Keratinocyte (primary cell): ENCODE data around the gene ITCH. TPM values are rescaled to one million over a fixed set of nuclear protein-coding genes. Genes with fewer than 3 reads are reported as not detected.
"Not testable (repeated sequence)": the region's sequence is repeated elsewhere in the genome, so short reads cannot be mapped to it uniquely, and the experiment has no call there.

ENCODE experiments used
- DNase-seq: peaks from one replicate; pipeline ENCODE4 v3.0.0-alpha.2; 2011; ENCODE audit warnings: low read depth, missing footprints, low spot score
- FAIRE-seq: peaks from 2 replicates; lab custom pipeline; 2011; peaks lifted over from hg19 to GRCh38; lab: Jason Lieb, UNC
- H2AFZ ChIP-seq: 2 replicates; pipeline ENCODE4 v1.6.0; 2012; ENCODE audit warnings: low read length, control low read depth, inconsistent platforms; ENCODE audit not compliant: control insufficient read depth
- H3K27ac ChIP-seq: 2 replicates; pipeline ENCODE4 v1.5.1; 2011; ENCODE audit warnings: low read length; ENCODE audit not compliant: control insufficient read depth, insufficient read depth
- H3K27me3 ChIP-seq: 3 replicates; pipeline ENCODE4 v1.6.0; 2011; ENCODE audit warnings: low read length; ENCODE audit not compliant: control insufficient read depth, insufficient read depth; ENCODE audit errors: extremely low read depth
- H3K36me3 ChIP-seq, 2 experiments: 2 replicates in 1 of 2; 3 replicates in 1 of 2; pipeline ENCODE4 v1.5.1; 2011; ENCODE audit warnings: low read length in 2 of 2, mild to moderate bottlenecking in 1 of 2; ENCODE audit not compliant: control insufficient read depth in 2 of 2, insufficient read depth in 2 of 2; ENCODE audit errors: extremely low read depth in 1 of 2
- H3K4me1 ChIP-seq: 3 replicates; pipeline ENCODE4 v1.5.1; 2011; ENCODE audit warnings: low read length; ENCODE audit not compliant: control insufficient read depth, insufficient read depth; ENCODE audit errors: extremely low read depth
- H3K4me2 ChIP-seq: 3 replicates; pipeline ENCODE4 v1.6.0; 2011; ENCODE audit warnings: low read depth, low read length; ENCODE audit not compliant: control insufficient read depth, insufficient read depth; ENCODE audit errors: extremely low read depth
- H3K4me3 ChIP-seq, 3 experiments: fragments of 200-600 bp in 1 of 3; sonication (generic) in 1 of 3; 2 replicates in 2 of 3; 3 replicates in 1 of 3; pipeline ENCODE4 v1.5.1; 2011 to 2016; ENCODE audit warnings: low read length in 3 of 3, mild to moderate bottlenecking in 3 of 3, control low read depth in 2 of 3, inconsistent platforms in 1 of 3, low read depth in 1 of 3, mixed read lengths in 1 of 3, mixed run types in 1 of 3, moderate library complexity in 1 of 3; ENCODE audit not compliant: control insufficient read depth in 2 of 3, insufficient read depth in 2 of 3; ENCODE audit errors: extremely low read depth in 1 of 3
- H3K79me2 ChIP-seq: 2 replicates; pipeline ENCODE4 v1.6.0; 2012; ENCODE audit warnings: low read length; ENCODE audit not compliant: control insufficient read depth, insufficient read depth
- H3K9ac ChIP-seq: 3 replicates; pipeline ENCODE4 v1.6.0; 2011; ENCODE audit warnings: low read length; ENCODE audit not compliant: control insufficient read depth, insufficient read depth; ENCODE audit errors: extremely low read depth
- H3K9me1 ChIP-seq: 3 replicates; pipeline ENCODE4 v1.6.0; 2011; ENCODE audit warnings: low read length; ENCODE audit not compliant: control insufficient read depth, insufficient read depth; ENCODE audit errors: extremely low read depth
- H3K9me3 ChIP-seq: 2 replicates; pipeline ENCODE4 v1.5.1; 2012; ENCODE audit warnings: low read depth, low read length; ENCODE audit not compliant: control insufficient read depth
- H4K20me1 ChIP-seq: 3 replicates; pipeline ENCODE4 v1.6.0; 2011; ENCODE audit warnings: low read length; ENCODE audit not compliant: control insufficient read depth, insufficient read depth; ENCODE audit errors: extremely low read depth
- EZH2 ChIP-seq: IDR thresholded peaks from one replicate; pipeline ENCODE4 v1.6.1; 2012; ENCODE audit warnings: inconsistent platforms, mild to moderate bottlenecking, low read length, moderate library complexity
- dilution Hi-C: fragments of 300-500 bp; cut with MboI; formaldehyde crosslinking; loops from one replicate; pipeline ENCODE4 v1.7.0; 2020; ENCODE audit warnings: low sequenced_read_pairs; ENCODE audit not compliant: extremely low pct_ligation_motif_present
- polyA plus RNA-seq, 5 experiments: library from polyadenylated mRNA; depleted of rRNA in 3 of 5; stranded (reverse) in 3 of 5; stranded (forward) in 1 of 5; unstranded in 1 of 5; fragments of >200 nt; gene quantifications; 1 replicate in 1 of 5; 2 replicates in 3 of 5; 3 replicates in 1 of 5; pipeline versions ENCODE4 v1.2.1 to v1.2.3, GENCODE V29; 2011 to 2012; ENCODE audit warnings: missing spikeins in 2 of 5, low read depth in 1 of 5, low replicate concordance in 1 of 5
- TF ChIP-seq, protein P1 (sequence below), 3 experiments: IDR thresholded peaks in 1 of 3; conservative IDR thresholded peaks in 1 of 3; optimal IDR thresholded peaks in 1 of 3; 2 replicates in 2 of 3; 3 replicates in 1 of 3; pipeline versions ENCODE3 to v1.5.1; 2011; ENCODE audit warnings: low read length in 3 of 3, mild to moderate bottlenecking in 3 of 3, moderate library complexity in 2 of 3, control low read depth in 1 of 3, inconsistent platforms in 1 of 3; ENCODE audit not compliant: insufficient read depth in 2 of 3; ENCODE audit errors: extremely low read depth in 1 of 3

ITCH gene
- polyA plus RNA-seq, 1 donor (not counting 4 experiments of a cell fraction or from before 2014, with no cell fraction given), result 42.5 TPM

- TF ChIP-seq, protein P1, sequence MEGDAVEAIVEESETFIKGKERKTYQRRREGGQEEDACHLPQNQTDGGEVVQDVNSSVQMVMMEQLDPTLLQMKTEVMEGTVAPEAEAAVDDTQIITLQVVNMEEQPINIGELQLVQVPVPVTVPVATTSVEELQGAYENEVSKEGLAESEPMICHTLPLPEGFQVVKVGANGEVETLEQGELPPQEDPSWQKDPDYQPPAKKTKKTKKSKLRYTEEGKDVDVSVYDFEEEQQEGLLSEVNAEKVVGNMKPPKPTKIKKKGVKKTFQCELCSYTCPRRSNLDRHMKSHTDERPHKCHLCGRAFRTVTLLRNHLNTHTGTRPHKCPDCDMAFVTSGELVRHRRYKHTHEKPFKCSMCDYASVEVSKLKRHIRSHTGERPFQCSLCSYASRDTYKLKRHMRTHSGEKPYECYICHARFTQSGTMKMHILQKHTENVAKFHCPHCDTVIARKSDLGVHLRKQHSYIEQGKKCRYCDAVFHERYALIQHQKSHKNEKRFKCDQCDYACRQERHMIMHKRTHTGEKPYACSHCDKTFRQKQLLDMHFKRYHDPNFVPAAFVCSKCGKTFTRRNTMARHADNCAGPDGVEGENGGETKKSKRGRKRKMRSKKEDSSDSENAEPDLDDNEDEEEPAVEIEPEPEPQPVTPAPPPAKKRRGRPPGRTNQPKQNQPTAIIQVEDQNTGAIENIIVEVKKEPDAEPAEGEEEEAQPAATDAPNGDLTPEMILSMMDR (optimal IDR thresholded peaks at IDR 0.05 in 1 of 3, IDR thresholded peaks at IDR 0.05 in 1 of 3, conservative IDR thresholded peaks at IDR 0.05 in 1 of 3; ENCODE audit: extremely low read depth in 1 of 3, insufficient read depth in 2 of 3, low read length in 3 of 3), result no peak
- no peak overlapping the region for H3K4me2 ChIP-seq
- H2AFZ ChIP-seq, result no peak overlapping the region
- H3K36me3 ChIP-seq, result no peaks in the 10 kb centered on the region
- H3K27me3 ChIP-seq, result no peaks in the 10 kb centered on the region
- no peaks in the 10 kb centered on the region for H3K9me1 ChIP-seq
- DNase-seq (no peak), FAIRE-seq (no peak)
- dilution Hi-C loops, result no loop called here
- no peak overlapping the region for H3K27ac ChIP-seq
- no peak overlapping the region for H3K4me3 ChIP-seq
- peaks cover 5% of the 10 kb centered on the region for H3K4me1 ChIP-seq
- no peaks in the 10 kb centered on the region for H4K20me1 ChIP-seq
- H3K9me3 ChIP-seq, result no peaks in the 10 kb centered on the region
- H3K79me2 ChIP-seq, result no peaks in the 10 kb centered on the region
- no peak overlapping the region for H3K9ac ChIP-seq
These were observed 15.5 kb upstream of the ITCH start for GRCh38 chr20:34347571-34347970.

- no peaks in the 10 kb centered on the region for H3K79me2 ChIP-seq
- dilution Hi-C loops, result no loop called here
- peaks cover 5% of the 10 kb centered on the region for H3K4me1 ChIP-seq
- no peak overlapping the region for H2AFZ ChIP-seq
- no peaks in the 10 kb centered on the region for H4K20me1 ChIP-seq
- no peaks in the 10 kb centered on the region for H3K27me3 ChIP-seq
- H3K27ac ChIP-seq, result no peak overlapping the region
- no peaks in the 10 kb centered on the region for H3K9me3 ChIP-seq
- DNase-seq, result no peak
- H3K9me1 ChIP-seq, result no peaks in the 10 kb centered on the region
- TF ChIP-seq, protein P1 (optimal IDR thresholded peaks at IDR 0.05 in 1 of 3, IDR thresholded peaks at IDR 0.05 in 1 of 3, conservative IDR thresholded peaks at IDR 0.05 in 1 of 3; ENCODE audit: extremely low read depth in 1 of 3, insufficient read depth in 2 of 3, low read length in 3 of 3), result no peak
- no peak for TF ChIP-seq EZH2
- H3K36me3 ChIP-seq, result no peaks in the 10 kb centered on the region
- no peak overlapping the region for H3K9ac ChIP-seq
- no peak overlapping the region for H3K4me2 ChIP-seq
- no peak overlapping the region for H3K4me3 ChIP-seq
- no peak for FAIRE-seq
These were observed 13.0 kb upstream of the ITCH start for GRCh38 chr20:34350095-34350494.

DNA sequence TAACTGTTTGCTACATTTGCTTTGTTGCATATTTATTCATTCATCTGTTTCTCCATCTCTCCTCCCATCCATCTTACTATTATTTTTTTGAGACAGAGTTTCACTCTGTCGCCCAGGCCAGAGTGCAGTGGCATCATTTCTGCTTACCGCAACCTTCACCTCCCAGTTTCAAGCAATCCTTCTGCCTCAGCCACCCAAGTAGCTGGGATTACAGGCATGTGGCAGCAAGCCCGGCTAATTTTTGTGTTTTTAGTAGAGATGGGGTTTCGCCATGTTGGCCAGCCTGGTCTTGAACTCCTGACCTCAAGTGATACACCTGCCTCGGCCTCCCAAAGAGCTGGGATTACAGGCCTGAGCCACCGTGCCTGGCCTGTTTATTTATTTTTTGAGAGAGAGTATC is 9.6 kb upstream of the ITCH start:
- H4K20me1 ChIP-seq, H3K9me1 ChIP-seq, H3K36me3 ChIP-seq, H3K4me3 ChIP-seq, dilution Hi-C loops, H3K4me2 ChIP-seq, DNase-seq, FAIRE-seq, H3K79me2 ChIP-seq, H3K9ac ChIP-seq, H3K27ac ChIP-seq, H3K27me3 ChIP-seq, H3K4me1 ChIP-seq, H3K9me3 ChIP-seq, H2AFZ ChIP-seq: not testable (repeated sequence)
